Measurements from ENCODE around the gene ROM1. TPM values are rescaled to one million over a fixed set of nuclear protein-coding genes. Genes with fewer than 3 reads are reported as not detected.

Gene ROM1
- total RNA-seq, 2 experiments from 2014 or later: 2.0 to 2.8 TPM

Other genes starting within 250 kb of the ROM1 start
- not detected for gene SCGB1A1, start 194.2 kb upstream of the ROM1 start, total RNA-seq
- 10 to 100 TPM; 12.3 to 12.5 TPM for gene AHNAK, start 66.5 kb upstream of the ROM1 start, total RNA-seq
- gene EEF1G, start 39.4 kb upstream of the ROM1 start, total RNA-seq: 1,000 to 10,000 TPM; 1,924 to 1,929 TPM
- gene TUT1, start 21.7 kb upstream of the ROM1 start, total RNA-seq: 10 to 100 TPM; 29.1 to 32.2 TPM
- 100 to 1,000 TPM; 196 to 200 TPM for gene MTA2, start 11.4 kb upstream of the ROM1 start, total RNA-seq
- gene EML3, start 482 bp upstream of the ROM1 start, total RNA-seq: 100 to 1,000 TPM; 112 to 121 TPM
- 10 to 100 TPM; 63.0 to 68.7 TPM for gene B3GAT3, start 8.7 kb downstream of the ROM1 start, total RNA-seq
- 100 to 1,000 TPM; 198 to 211 TPM for gene GANAB, start 33.4 kb downstream of the ROM1 start, total RNA-seq
- gene INTS5, start 40.0 kb downstream of the ROM1 start, total RNA-seq: 10 to 100 TPM; 41.2 TPM
- gene C11orf98, start 52.0 kb downstream of the ROM1 start, total RNA-seq: 100 to 1,000 TPM; 147 to 159 TPM
- 10 to 100 TPM; 28.7 to 39.7 TPM for gene CSKMT, start 52.1 kb downstream of the ROM1 start, total RNA-seq
- 1 to 10 TPM; 5.0 to 5.7 TPM for gene UQCC3, start 58.4 kb downstream of the ROM1 start, total RNA-seq
- 10 to 100 TPM; 22.6 to 26.0 TPM for gene LBHD1, start 59.0 kb downstream of the ROM1 start, total RNA-seq
- gene UBXN1, start 65.8 kb downstream of the ROM1 start, total RNA-seq: 100 to 1,000 TPM; 123 to 124 TPM
- gene LRRN4CL, start 76.3 kb downstream of the ROM1 start, total RNA-seq: under 1 TPM; 0.16 to 0.21 TPM
- gene BSCL2, start 94.2 kb downstream of the ROM1 start, total RNA-seq: 10 to 100 TPM; 22.7 to 23.7 TPM
- gene GNG3, start 94.4 kb downstream of the ROM1 start, total RNA-seq: not detected
- 10 to 100 TPM; 54.4 to 56.3 TPM for gene HNRNPUL2, start 114.2 kb downstream of the ROM1 start, total RNA-seq
- 10 to 100 TPM; 29.3 to 33.4 TPM for gene TTC9C, start 115.2 kb downstream of the ROM1 start, total RNA-seq
- 1 to 10 TPM; 4.8 to 6.3 TPM for gene ZBTB3, start 140.9 kb downstream of the ROM1 start, total RNA-seq
- 100 to 1,000 TPM; 125 to 131 TPM for gene POLR2G, start 148.3 kb downstream of the ROM1 start, total RNA-seq
- 10 to 100 TPM; 22.0 to 22.1 TPM for gene TAF6L, start 158.1 kb downstream of the ROM1 start, total RNA-seq
- 10 to 100 TPM; 30.7 to 34.3 TPM for gene TMEM179B, start 174.1 kb downstream of the ROM1 start, total RNA-seq
- gene TMEM223, start 178.7 kb downstream of the ROM1 start, total RNA-seq: 1 to 10 TPM; 9.4 to 10.0 TPM
- gene NXF1, start 192.2 kb downstream of the ROM1 start, total RNA-seq: 100 to 1,000 TPM; 107 to 111 TPM
- gene STX5, start 218.8 kb downstream of the ROM1 start, total RNA-seq: 10 to 100 TPM; 19.5 to 20.4 TPM
- gene TEX54, start 219.6 kb downstream of the ROM1 start, total RNA-seq: not detected
- 100 to 1,000 TPM; 139 to 141 TPM for gene WDR74, start 226.3 kb downstream of the ROM1 start, total RNA-seq